ENCODE data around the gene FAM83D. TPM values are rescaled to one million over a fixed set of nuclear protein-coding genes. Genes with fewer than 3 reads are reported as not detected.

Gene FAM83D
- total and polyA plus RNA-seq, 7 donors, result 1.2 to 291 (median 14.9) TPM

DNA sequence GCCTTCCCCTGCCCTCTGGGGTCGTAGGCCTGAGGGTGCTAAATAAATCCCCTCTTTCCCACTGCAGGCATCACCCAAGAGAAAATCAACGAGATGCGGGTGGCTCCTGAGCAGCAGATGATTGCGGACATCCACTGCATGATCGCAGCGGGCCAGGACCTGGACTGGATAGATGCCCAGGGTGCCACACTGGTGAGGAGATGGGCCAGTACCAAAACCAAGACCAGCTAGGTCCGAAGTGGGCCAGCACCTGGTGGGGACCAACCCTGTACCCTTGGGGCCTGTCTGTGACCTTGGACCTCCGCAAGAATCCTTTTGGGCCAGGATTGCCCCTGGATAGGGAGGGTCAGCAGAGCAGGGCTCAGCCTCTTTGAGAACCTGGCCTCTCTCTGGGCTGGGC is 23.6 kb upstream of the FAM83D start:
- Histone ChIP-seq H3K27ac (no peak overlapping the region), H3K4me1 (no peaks in the 10 kb centered on the region), H3K9me3 (peaks cover 0 to 8% (median 2%) of the 10 kb centered on the region in 4 donors), H3K36me3 (no peaks in the 10 kb centered on the region), H3K27me3 (no peaks in the 10 kb centered on the region), H3K4me3 (no peak overlapping the region)
- WGBS, 2 donors, result 92 to 95% methylated on average over 8 of the region's 8 CpGs
- intact Hi-C loops (cut with DNase I), result no loop called here
- TF ChIP-seq POLR2A (IDR thresholded peaks at IDR 0.05) (no peak), CTCF (IDR thresholded peaks at IDR 0.05) (no peak), EP300 (IDR thresholded peaks at IDR 0.05) (no peak), POLR2AphosphoS5 (IDR thresholded peaks at IDR 0.05) (no peak)
- DNase-seq, result no peak

DNA sequence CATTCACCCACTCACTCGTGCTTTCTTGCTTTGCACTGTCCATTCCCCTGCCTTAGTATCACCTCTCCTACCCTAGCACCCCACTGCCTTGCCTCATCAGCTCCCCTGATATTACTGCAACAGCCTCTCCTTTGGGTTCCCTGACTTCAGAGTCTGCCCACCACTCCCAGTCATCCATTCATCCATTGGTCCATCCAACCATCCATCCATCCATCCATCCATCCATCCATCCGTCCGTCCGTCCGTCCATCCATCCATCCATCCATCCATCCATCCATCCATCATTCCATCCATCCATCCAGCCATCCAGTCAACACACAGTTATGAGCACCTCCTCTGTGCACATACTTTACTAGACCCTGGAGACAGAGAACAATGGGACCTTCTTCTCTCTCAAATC is 22.9 kb upstream of the FAM83D start:
- Histone ChIP-seq H3K27me3 (no peaks in the 10 kb centered on the region), H3K36me3 (no peaks in the 10 kb centered on the region), H3K4me1 (no peaks in the 10 kb centered on the region), H3K9me3 (peaks cover 0 to 8% (median 2%) of the 10 kb centered on the region in 4 donors), H3K4me3 (no peak overlapping the region), H3K27ac (no peak overlapping the region)
- 47 to 65% methylated on average over 5 of the region's 5 CpGs for WGBS, 2 donors
- DNase-seq, result no peak
- intact Hi-C loops (cut with DNase I), result no loop called here
- no peak for TF ChIP-seq CTCF (IDR thresholded peaks at IDR 0.05)
- no peak for TF ChIP-seq POLR2AphosphoS5 (IDR thresholded peaks at IDR 0.05)
- no peak for TF ChIP-seq EP300 (IDR thresholded peaks at IDR 0.05)
- no peak for TF ChIP-seq POLR2A (IDR thresholded peaks at IDR 0.05)

DNA sequence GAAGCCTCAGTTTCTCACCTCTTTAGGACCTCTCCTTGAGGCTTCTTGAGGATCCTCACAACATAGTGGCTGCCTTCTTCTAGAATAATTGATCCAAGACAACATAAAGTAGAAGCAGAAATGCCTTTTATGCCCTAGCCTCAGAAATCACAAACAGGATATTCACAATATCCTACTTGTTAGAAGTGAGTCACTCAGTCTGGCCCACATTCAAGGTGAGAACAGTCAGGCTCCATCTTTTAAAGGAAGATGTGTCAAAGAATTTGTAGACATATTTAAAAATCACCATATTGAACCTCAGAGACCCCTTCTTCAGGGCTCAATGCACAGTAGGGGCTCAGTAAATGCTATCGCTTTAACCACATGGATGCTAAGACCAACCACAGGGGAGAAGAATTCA is 20.8 kb upstream of the FAM83D start:
- Histone ChIP-seq H3K9me3 (peaks cover 0 to 8% (median 2%) of the 10 kb centered on the region in 4 donors), H3K4me3 (no peak overlapping the region), H3K27ac (no peak overlapping the region), H3K27me3 (no peaks in the 10 kb centered on the region), H3K4me1 (no peaks in the 10 kb centered on the region), H3K36me3 (no peaks in the 10 kb centered on the region)
- DNase-seq, result no peak
- intact Hi-C loops (cut with DNase I), result no loop called here
- WGBS, 2 donors, result 41 to 98% methylated on average over 1 of the region's 1 CpG
- no peak for TF ChIP-seq POLR2AphosphoS5 (IDR thresholded peaks at IDR 0.05)
- TF ChIP-seq CTCF (IDR thresholded peaks at IDR 0.05), result no peak
- no peak for TF ChIP-seq POLR2A (IDR thresholded peaks at IDR 0.05)
- no peak for TF ChIP-seq EP300 (IDR thresholded peaks at IDR 0.05)

DNA sequence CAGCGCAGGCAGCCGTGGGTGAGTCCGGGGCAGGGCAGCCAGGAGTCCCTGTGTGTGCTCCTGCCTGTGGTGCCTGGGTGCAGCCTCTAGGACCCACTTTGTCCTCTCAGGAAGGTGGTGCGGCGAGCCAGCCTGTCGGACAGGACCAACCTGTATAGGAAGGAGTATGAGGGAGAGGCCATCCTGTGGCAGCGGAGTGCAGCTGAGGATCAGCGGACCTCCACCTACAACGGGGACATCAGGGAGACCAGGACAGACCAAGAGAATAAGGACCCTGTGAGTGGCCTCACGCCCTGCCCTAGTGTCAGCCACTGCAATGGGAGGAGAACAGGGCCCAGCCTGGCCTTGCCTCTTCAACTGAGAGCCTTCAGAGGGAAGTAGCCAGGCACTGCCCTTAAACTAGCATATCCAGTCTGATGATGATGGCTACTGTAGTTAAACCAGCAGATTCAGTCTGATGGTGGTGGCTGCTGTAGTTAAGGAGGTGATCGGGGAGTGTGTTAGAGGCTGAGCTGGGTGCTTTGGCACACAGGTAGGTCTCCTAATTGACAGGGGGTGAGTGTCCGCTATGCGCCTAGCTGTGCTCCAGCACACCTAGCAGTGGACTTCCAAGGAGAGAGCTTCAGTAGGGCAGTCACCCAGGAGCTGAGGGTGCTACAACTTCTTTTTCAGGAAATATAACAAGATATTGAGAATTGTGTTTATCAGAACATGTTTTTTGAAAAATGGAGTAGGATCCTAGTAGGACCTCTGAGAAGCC is 18.1 kb upstream of the FAM83D start:
- peaks cover 0 to 8% (median 2%) of the 10 kb centered on the region in 4 donors for H3K9me3 ChIP-seq
- no peak for DNase-seq
- no peaks in the 10 kb centered on the region for H3K36me3 ChIP-seq
- WGBS, 2 donors, result 86 to 93% methylated on average over 13 of the region's 13 CpGs
- H3K4me1 ChIP-seq, result no peaks in the 10 kb centered on the region
- no peak overlapping the region for H3K4me3 ChIP-seq
- TF ChIP-seq CTCF (IDR thresholded peaks at IDR 0.05) (no peak), POLR2AphosphoS5 (IDR thresholded peaks at IDR 0.05) (no peak), EP300 (IDR thresholded peaks at IDR 0.05) (no peak)
- no peaks in the 10 kb centered on the region for H3K27me3 ChIP-seq
- intact Hi-C loops (cut with DNase I), result no loop called here
- H3K27ac ChIP-seq, result no peak overlapping the region

GRCh38 chr20:38915355-38915754 is 10.9 kb upstream of the FAM83D start:
- 95 to 97% methylated on average over 7 of the region's 7 CpGs for WGBS, 2 donors
- Histone ChIP-seq H3K4me3 (no peak overlapping the region), H3K4me1 (no peaks in the 10 kb centered on the region), H3K9me3 (no peaks in the 10 kb centered on the region), H3K27ac (no peak overlapping the region), H3K27me3 (no peaks in the 10 kb centered on the region), H3K36me3 (no peaks in the 10 kb centered on the region)
- intact Hi-C loops (cut with DNase I), result no loop called here
- no peak for DNase-seq
- TF ChIP-seq CTCF (IDR thresholded peaks at IDR 0.05), result no peak
- TF ChIP-seq EP300 (IDR thresholded peaks at IDR 0.05), result no peak
- TF ChIP-seq POLR2AphosphoS5 (IDR thresholded peaks at IDR 0.05), result no peak
- no peak for TF ChIP-seq POLR2A (IDR thresholded peaks at IDR 0.05)

All from sigmoid colon (tissue), 7 donors.